NB4 (cell line): ENCODE data around the gene CNEP1R1.

Experiments
- MAX ChIP-seq: IDR thresholded peaks from 2 replicates; pipeline ENCODE4 v1.6.1; 2011; ENCODE audit warnings: low read depth, low read length
- MYC ChIP-seq: IDR thresholded peaks from 2 replicates; pipeline ENCODE4 v1.6.1; 2011; ENCODE audit warnings: low read depth, low read length
- TF ChIP-seq, protein P1 (sequence below): IDR thresholded peaks from one replicate; pipeline ENCODE4 v1.5.1; 2012; ENCODE audit warnings: low read depth, low read length

GRCh38 chr16:50065241-50065623, 40.2 kb downstream of the CNEP1R1 start:
- TF ChIP-seq, protein P1, sequence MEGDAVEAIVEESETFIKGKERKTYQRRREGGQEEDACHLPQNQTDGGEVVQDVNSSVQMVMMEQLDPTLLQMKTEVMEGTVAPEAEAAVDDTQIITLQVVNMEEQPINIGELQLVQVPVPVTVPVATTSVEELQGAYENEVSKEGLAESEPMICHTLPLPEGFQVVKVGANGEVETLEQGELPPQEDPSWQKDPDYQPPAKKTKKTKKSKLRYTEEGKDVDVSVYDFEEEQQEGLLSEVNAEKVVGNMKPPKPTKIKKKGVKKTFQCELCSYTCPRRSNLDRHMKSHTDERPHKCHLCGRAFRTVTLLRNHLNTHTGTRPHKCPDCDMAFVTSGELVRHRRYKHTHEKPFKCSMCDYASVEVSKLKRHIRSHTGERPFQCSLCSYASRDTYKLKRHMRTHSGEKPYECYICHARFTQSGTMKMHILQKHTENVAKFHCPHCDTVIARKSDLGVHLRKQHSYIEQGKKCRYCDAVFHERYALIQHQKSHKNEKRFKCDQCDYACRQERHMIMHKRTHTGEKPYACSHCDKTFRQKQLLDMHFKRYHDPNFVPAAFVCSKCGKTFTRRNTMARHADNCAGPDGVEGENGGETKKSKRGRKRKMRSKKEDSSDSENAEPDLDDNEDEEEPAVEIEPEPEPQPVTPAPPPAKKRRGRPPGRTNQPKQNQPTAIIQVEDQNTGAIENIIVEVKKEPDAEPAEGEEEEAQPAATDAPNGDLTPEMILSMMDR = no peak
- TF ChIP-seq MAX (no peak), MYC (no peak)
